IMR-90 (cell line): ENCODE measurements around the gene MMUT. TPM values are rescaled to one million over a fixed set of nuclear protein-coding genes. Genes with fewer than 3 reads are reported as not detected.

Source experiments
- ATAC-seq: fragments of 200-7000 bp; cut with Tn5 transposase; 2 replicates; pipeline ENCODE4 v1.9.1; 2020; ENCODE audit warnings: low read depth, mild to moderate bottlenecking, moderate library complexity
- BruUV-seq: library from RNA; stranded (reverse); fragments of 400-500 nt; replicated peaks from 2 replicates; lab custom pipeline; 2021; lab: Mats Ljungman, UMichigan
- CTCF ChIA-PET: fragments of 300-600 bp; formaldehyde crosslinking; extraction: SDS; loops from one replicate; lab custom pipeline; 2021; ENCODE audit warnings: antibody characterized with exemption; lab: Yijun Ruan, JAX
- POLR2A ChIA-PET: fragments of 300-600 bp; sonication (Branson Sonifier 250); formaldehyde crosslinking; loops from one replicate; lab custom pipeline; 2022; ENCODE audit warnings: antibody characterized with exemption; ENCODE audit not compliant: unreplicated experiment; lab: Charles Lee
- DNase-seq: peaks from one replicate; pipeline ENCODE4 v3.0.0; 2013
- H2AFZ ChIP-seq: replicated peaks from 2 replicates; pipeline ENCODE3; 2013; ENCODE audit warnings: low read length, mild to moderate bottlenecking; ENCODE audit not compliant: poor library complexity
- H2AK5ac ChIP-seq: 2 replicates; pipeline ENCODE4 v1.6.1; 2013; ENCODE audit warnings: low read depth, low read length, inconsistent platforms
- H2AK9ac ChIP-seq: replicated peaks from 2 replicates; pipeline ENCODE3; 2013; ENCODE audit warnings: mild to moderate bottlenecking, low read depth, low read length, moderate library complexity; ENCODE audit not compliant: poor library complexity
- H2BK120ac ChIP-seq: 2 replicates; pipeline ENCODE4 v1.6.1; 2013; ENCODE audit warnings: low read depth, low read length, inconsistent platforms
- H2BK15ac ChIP-seq: 3 replicates; pipeline ENCODE4 v1.6.1; 2013; ENCODE audit warnings: low read depth, low read length, inconsistent platforms
- H2BK20ac ChIP-seq: 2 replicates; pipeline ENCODE4 v1.6.1; 2013; ENCODE audit warnings: low read depth, mild to moderate bottlenecking, inconsistent platforms, low read length, moderate library complexity
- H2BK5ac ChIP-seq: 2 replicates; pipeline ENCODE4 v1.6.1; 2013; ENCODE audit warnings: mild to moderate bottlenecking, low read depth, low read length, inconsistent platforms; ENCODE audit not compliant: poor library complexity, severe bottlenecking
- H3K14ac ChIP-seq: replicated peaks from 2 replicates; pipeline ENCODE4 v1.6.1; 2013; ENCODE audit warnings: low read depth, low read length, inconsistent platforms
- H3K18ac ChIP-seq: 2 replicates; pipeline ENCODE4 v1.6.1; 2013; ENCODE audit warnings: low read depth, low read length, control low read depth
- H3K23ac ChIP-seq: 2 replicates; pipeline ENCODE4 v1.6.1; 2013; ENCODE audit warnings: low read depth, low read length, inconsistent platforms
- H3K27ac ChIP-seq: 2 replicates; pipeline ENCODE4 v1.5.1; 2013; ENCODE audit warnings: mild to moderate bottlenecking, control low read depth, low read length; ENCODE audit not compliant: insufficient read depth
- H3K27me3 ChIP-seq: 2 replicates; pipeline ENCODE4 v1.6.1; 2013; ENCODE audit warnings: low read length; ENCODE audit not compliant: control insufficient read depth, insufficient read depth
- H3K36me3 ChIP-seq: 2 replicates; pipeline ENCODE4 v1.6.1; 2013; ENCODE audit warnings: low read length, mixed read lengths; ENCODE audit not compliant: control insufficient read depth, insufficient read depth
- H3K4ac ChIP-seq: 2 replicates; pipeline ENCODE4 v1.6.1; 2013; ENCODE audit warnings: low read depth, low read length, inconsistent platforms
- H3K4me1 ChIP-seq: 2 replicates; pipeline ENCODE4 v1.6.1; 2013; ENCODE audit warnings: low read length, mixed read lengths; ENCODE audit not compliant: control insufficient read depth, insufficient read depth
- H3K4me2 ChIP-seq: 2 replicates; pipeline ENCODE4 v1.6.1; 2013; ENCODE audit warnings: low read depth, mild to moderate bottlenecking, control low read depth, low read length, moderate library complexity
- H3K4me3 ChIP-seq: 2 replicates; pipeline ENCODE4 v1.5.1; 2013; ENCODE audit warnings: low read depth, mild to moderate bottlenecking, control low read depth, low read length, moderate library complexity; ENCODE audit not compliant: insufficient read depth
- H3K56ac ChIP-seq: 2 replicates; pipeline ENCODE4 v1.6.1; 2013; ENCODE audit warnings: low read length, inconsistent platforms; ENCODE audit not compliant: insufficient read depth; ENCODE audit errors: extremely low read depth
- H3K79me1 ChIP-seq, 2 experiments: 2 replicates each; pipeline ENCODE4 v1.6.1; 2013; ENCODE audit warnings: low read length in 2 of 2, inconsistent platforms in 1 of 2, low read depth in 1 of 2
- H3K9ac ChIP-seq: 2 replicates; pipeline ENCODE4 v1.6.1; 2013; ENCODE audit warnings: low read depth, low read length, control low read depth
- H3K9me1 ChIP-seq: 2 replicates; pipeline ENCODE4 v1.6.1; 2013; ENCODE audit warnings: low read length, inconsistent platforms; ENCODE audit not compliant: insufficient read depth
- H3K9me3 ChIP-seq: 2 replicates; pipeline ENCODE4 v1.6.1; 2013; ENCODE audit warnings: low read length; ENCODE audit not compliant: control insufficient read depth, insufficient read depth
- H4K20me1 ChIP-seq: 2 replicates; pipeline ENCODE4 v1.6.1; 2013; ENCODE audit warnings: low read length, inconsistent platforms; ENCODE audit not compliant: insufficient read depth
- H4K5ac ChIP-seq: 2 replicates; pipeline ENCODE4 v1.6.1; 2013; ENCODE audit warnings: mild to moderate bottlenecking, low read depth, low read length, control low read depth
- H4K8ac ChIP-seq, 2 experiments: 2 replicates each; pipeline ENCODE4 v1.6.1; 2013; ENCODE audit warnings: low read depth in 2 of 2, low read length in 2 of 2, control low read depth in 1 of 2, inconsistent platforms in 1 of 2
- H4K91ac ChIP-seq: 2 replicates; pipeline ENCODE4 v1.6.1; 2013; ENCODE audit warnings: low read depth, low read length, inconsistent platforms; ENCODE audit not compliant: insufficient read depth
- POLR2A ChIP-seq: IDR thresholded peaks from 2 replicates; pipeline ENCODE4 v1.6.1; 2012; ENCODE audit warnings: mild to moderate bottlenecking, low read depth, low read length
- RAD21 ChIP-seq: IDR thresholded peaks from 2 replicates; pipeline ENCODE4 v1.6.1; 2012; ENCODE audit warnings: low read length, improper control_type of control experiment
- SMC3 ChIP-seq: fragments of 150-350 bp; IDR thresholded peaks from 2 replicates; pipeline ENCODE4 v1.6.1; 2016; ENCODE audit warnings: low read depth, mild to moderate bottlenecking, antibody characterized with exemption, low read length, moderate library complexity
- WGBS, 2 experiments: methylation state at CpG; one replicate each; pipeline versions ENCODE4 v1.1.5 to v1.1.7; 2013; ENCODE audit warnings: missing lambda C conversion rate in 2 of 2; ENCODE audit not compliant: insufficient read length in 1 of 2; ENCODE audit errors: extremely low coverage in 2 of 2; 5-methylcytosine and 5-hydroxymethylcytosine counted together
- dilution Hi-C: fragments of 300-500 bp; cut with HindIII; formaldehyde crosslinking; loops from one replicate; pipeline ENCODE4 v1.14.3; 2018; ENCODE audit warnings: low sequenced_read_pairs; ENCODE audit not compliant: unreplicated experiment
- in situ Hi-C: fragments of 300-500 bp; cut with MboI; formaldehyde crosslinking; loops from 3 replicates; pipeline ENCODE4 v1.14.3; 2019; ENCODE audit warnings: low sequenced_read_pairs, inconsistent platforms, mixed read lengths
- intact Hi-C: fragments of 100-400 bp; cut with micrococcal nuclease; formaldehyde crosslinking; loops from 2 replicates; pipeline ENCODE4 v1.10.0; 2022
- polyA plus RNA-seq, 3 experiments: library from polyadenylated mRNA; depleted of rRNA; stranded (reverse); fragments of >200 nt; gene quantifications; 2 replicates each; pipeline ENCODE4 v1.2.3, GENCODE V29; 2012; ENCODE audit warnings: low replicate concordance in 1 of 3
- total RNA-seq: library from RNA; depleted of rRNA; stranded (reverse); fragments of >200 nt; gene quantifications from 2 replicates; pipeline ENCODE4 v1.2.3, GENCODE V29; 2012
- TF ChIP-seq, protein P1 (sequence below): conservative IDR thresholded peaks from 2 replicates; pipeline ENCODE4 v1.5.1; 2012; ENCODE audit warnings: mild to moderate bottlenecking, low read depth, low read length, improper control_type of control experiment

Gene MMUT
- total and polyA plus RNA-seq, 2 of the 4 experiments (the other 2 are of a cell fraction) = 10.6 to 11.7 TPM

DNA sequence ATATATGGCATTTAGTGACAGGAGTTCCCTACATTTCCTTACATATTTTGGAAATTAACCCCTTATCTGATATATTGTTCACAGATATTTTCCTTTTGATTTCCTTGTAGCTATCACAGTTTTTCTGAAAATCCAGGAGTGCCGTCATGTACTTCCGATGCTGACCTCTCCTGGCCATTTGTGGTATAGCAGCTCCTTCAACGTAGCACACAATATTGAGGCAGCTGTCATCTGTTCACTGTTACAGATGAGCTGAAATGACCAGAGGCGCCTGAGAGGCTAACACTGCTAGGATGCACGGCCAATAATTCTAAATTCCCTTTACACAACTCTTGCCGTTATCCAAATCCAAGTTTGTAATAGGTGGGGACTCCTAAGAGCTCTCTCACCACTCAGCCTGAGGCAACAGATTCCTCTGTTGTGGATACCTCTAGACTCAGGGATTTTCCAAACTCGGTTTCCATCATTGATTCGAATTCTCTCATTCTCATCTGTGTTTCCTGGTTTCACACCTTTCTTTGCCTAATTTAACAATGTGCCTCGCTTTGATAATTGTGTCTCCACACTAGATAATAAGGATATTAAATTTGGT lies 53.0 kb downstream of the MMUT start:
- Histone ChIP-seq H2BK5ac (no peak overlapping the region), H3K4ac (no peak overlapping the region), H4K5ac (no peak overlapping the region), H3K9me3 (no peaks in the 10 kb centered on the region), H4K8ac (no peak overlapping the region), H3K14ac (no peak overlapping the region), H2BK20ac (no peak overlapping the region), H3K27ac (no peak overlapping the region), H3K18ac (no peak overlapping the region), H2BK15ac (no peak overlapping the region), H3K4me1 (no peaks in the 10 kb centered on the region), H3K23ac (no peak overlapping the region), H4K91ac (no peak overlapping the region), H2AK9ac (no peak overlapping the region), H3K79me1 (no peaks in the 10 kb centered on the region), H3K56ac (no peak overlapping the region), H3K9me1 (no peaks in the 10 kb centered on the region), H2AFZ (peak overlapping the region; percentile 25), H3K9ac (no peak overlapping the region), H2BK120ac (no peak overlapping the region), H2AK5ac (no peak overlapping the region), H4K20me1 (no peaks in the 10 kb centered on the region), H3K4me2 (no peak overlapping the region), H3K36me3 (no peaks in the 10 kb centered on the region), H3K4me3 (no peak overlapping the region), H3K27me3 (no peaks in the 10 kb centered on the region)
- dilution Hi-C loops (no loop called here), intact Hi-C loops (loop anchor here (1.0 to 10.0 kb wide), 4 partner anchors 645 to 1775 kb away; no protein-coding TSS in a partner anchor), in situ Hi-C loops (loop anchor here (10.0 to 25.0 kb wide), 2 partner anchors 648 to 1615 kb away; no protein-coding TSS in a partner anchor)
- DNase-seq = peak; percentile 61
- peak; percentile 97 for ATAC-seq
- 0% methylated on average over 2 of the region's 9 CpGs; no CpG with 5 or more reads in 1 of the 2 experiments for WGBS, 2 experiments
- BruUV-seq = no TSS peak
- TF ChIP-seq SMC3 (peak; percentile 78), RAD21 (peak; percentile 80), POLR2A (no peak)
- TF ChIP-seq, protein P1, sequence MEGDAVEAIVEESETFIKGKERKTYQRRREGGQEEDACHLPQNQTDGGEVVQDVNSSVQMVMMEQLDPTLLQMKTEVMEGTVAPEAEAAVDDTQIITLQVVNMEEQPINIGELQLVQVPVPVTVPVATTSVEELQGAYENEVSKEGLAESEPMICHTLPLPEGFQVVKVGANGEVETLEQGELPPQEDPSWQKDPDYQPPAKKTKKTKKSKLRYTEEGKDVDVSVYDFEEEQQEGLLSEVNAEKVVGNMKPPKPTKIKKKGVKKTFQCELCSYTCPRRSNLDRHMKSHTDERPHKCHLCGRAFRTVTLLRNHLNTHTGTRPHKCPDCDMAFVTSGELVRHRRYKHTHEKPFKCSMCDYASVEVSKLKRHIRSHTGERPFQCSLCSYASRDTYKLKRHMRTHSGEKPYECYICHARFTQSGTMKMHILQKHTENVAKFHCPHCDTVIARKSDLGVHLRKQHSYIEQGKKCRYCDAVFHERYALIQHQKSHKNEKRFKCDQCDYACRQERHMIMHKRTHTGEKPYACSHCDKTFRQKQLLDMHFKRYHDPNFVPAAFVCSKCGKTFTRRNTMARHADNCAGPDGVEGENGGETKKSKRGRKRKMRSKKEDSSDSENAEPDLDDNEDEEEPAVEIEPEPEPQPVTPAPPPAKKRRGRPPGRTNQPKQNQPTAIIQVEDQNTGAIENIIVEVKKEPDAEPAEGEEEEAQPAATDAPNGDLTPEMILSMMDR = peak; percentile 84
- POLR2A ChIA-PET = no interaction called here
- CTCF ChIA-PET = interaction anchor here (0.6 to 1.9 kb wide), 10 partner anchors 8 to 1755 kb away, joined by 3 to 21 read pairs (median 3); no protein-coding TSS in a partner anchor
